Inflammatory macrophage (primary cell): ENCODE data around the gene BOK.

Experiments
- DNase-seq, 2 donors: peaks; one replicate each; pipeline ENCODE4 v3.0.0-alpha.2; 2020 to 2022

Gene BOK

DNA sequence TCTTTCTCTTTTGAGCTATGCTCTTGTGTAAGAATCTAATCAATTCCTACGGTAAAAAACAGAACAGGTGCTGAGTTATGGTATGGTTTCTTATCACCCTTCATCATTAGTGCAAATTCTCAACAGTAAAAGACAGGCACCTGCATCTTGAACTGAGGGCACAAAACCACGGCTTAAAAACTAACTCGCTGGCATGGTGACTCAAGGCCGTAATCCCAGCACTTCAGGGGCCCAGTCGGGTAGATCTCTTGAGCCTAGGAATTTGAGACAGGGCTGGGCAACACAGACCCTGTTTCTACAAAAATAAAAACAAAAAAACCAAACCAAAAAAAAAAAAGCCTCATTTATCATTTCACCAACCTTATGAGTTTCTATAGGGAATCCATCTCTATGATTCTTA, 45.1 kb downstream of the BOK start:
- DNase-seq: no peak

DNA sequence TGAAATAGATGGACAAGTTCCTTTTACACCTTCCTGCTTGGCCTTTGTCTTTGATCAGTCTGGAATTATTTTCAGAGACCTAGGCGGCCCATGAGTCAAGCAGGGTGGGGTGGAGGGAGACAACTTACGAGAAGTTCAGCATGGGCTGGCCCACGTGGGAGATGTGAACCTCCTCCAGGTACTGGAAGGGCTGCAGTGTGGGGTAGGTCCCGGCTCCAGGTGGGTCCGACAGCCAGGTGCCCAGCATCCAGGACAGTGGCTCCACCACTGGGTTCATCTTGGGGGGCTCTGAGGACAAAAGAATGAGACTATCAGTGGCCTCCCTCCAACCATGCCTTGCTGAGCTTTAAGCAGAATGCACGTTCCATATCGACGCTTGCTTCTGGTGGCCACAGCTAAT, 47.6 kb downstream of the BOK start:
- DNase-seq: no peak

- DNase-seq: no peak
Observed at GRCh38 chr2:241607162-241607885, 48.8 kb downstream of the BOK start.

DNA sequence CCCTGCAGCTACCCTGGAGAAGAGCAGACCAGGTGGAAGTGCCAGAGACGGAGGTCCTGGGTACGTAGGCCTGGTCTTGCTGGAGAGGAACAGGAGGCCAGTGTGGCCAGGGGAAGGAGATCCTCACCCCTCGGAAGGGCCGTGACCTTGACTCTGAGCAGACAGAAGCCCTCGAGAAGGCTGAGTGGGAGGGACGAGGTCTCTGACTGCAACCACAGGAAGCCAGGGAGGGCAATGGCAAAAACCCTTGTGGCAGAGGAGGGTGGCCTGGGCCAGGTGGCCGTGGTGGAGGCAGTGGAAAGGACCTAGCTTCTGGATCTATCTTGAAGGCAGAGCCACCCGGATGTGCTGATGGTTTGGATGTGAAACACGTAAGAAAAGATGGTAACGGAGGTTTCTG, 50.3 kb downstream of the BOK start:
- DNase-seq: peak in 1 of 2 donors; percentile 30

- peak; percentile 73 to 74 for DNase-seq
Observed at GRCh38 chr2:241609859-241610793, 51.6 kb downstream of the BOK start.

DNA sequence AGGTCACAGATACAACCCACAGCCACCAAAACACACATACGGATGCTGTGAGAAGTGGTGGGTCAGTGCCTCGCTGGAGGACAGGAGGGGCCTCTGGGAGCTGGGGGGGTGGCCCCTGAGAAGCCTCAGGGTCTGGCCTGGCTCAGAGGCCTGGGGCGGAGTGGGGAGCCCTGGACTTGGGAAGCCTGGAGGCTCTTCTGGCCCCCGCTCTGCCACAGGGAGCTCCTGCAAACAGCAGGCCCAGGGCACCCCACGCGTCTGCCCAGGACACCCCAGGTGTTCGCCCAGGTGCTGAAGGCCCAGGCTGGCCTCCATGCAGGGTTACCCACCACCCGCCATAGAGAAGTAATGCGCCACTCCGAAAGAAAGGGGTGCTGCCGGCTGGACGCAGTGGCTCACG, 52.5 kb downstream of the BOK start:
- no peak for DNase-seq

DNA sequence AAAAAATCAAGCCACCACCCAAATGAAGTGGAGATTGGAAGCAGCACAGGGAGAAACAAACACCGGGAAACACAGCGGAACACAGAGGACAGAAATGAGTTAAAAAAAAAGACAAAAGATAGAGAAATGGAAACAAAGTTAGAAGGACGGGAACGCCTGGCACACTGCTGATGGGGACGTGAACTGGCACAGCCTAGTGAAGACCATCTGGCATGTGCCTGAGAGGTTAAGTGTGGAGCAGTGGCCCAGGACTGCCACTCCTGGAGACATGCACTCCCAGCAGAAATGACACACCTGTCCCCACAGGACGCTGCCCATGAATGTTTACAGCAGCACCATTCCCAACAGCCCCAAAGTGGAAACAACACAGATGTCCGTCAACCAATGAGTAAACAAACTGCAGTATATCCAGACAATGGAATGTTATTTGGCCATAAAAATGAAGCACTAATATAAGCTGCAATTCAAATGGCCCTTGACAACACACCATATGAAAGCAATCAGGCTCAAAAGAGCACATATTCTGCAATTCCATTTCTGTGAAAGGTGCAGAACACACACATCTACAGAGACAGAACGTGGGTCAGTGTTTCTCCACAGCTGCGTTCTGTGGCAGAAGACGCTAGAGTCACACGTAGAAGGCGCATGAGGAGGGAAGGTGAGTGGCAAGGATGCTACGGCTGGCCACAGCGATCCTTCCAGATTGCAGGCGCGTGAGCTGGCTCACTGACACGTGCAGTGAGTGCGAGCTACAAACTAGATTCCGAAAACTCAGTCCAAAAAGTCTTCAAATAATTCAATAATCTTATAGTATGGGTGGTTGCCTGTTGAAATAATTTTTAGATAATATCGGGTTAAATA, 53.8 kb downstream of the BOK start:
- DNase-seq: no peak

DNA sequence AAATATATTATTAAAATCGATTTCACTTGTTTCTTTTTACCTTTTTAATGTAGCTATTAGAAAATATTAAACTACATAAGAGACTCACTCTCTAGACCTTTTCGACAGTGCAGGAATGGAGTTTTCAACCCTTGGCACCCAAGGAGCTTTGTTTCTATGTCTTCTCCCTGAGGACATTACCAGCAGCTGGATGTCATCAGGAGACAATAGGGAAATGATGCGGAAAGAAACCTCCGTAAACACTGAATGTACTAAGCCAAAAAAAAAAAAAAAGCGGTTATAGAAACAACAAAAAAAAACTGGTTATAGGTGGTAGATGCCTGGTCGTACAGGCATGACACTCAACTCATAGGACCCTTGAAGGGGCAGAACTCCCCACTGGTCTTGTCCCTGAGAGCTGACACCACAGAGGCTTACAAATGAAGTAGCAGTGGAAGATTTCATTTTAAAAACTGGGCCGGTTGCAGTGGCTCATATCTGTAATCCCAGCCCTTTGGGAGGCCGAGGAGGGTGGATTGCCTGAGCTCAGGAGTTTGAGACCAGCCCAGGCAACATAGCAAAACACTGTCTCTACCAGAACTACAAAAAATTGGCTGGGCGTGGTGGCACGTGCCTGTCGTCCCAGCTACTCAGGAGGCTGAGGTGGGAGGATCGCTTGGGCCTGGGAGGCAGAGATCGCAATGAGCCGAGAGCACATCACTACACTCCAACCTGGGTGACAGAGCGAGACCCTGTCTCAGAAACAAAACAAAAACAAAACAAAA, 54.7 kb downstream of the BOK start:
- no peak for DNase-seq

- no peak for DNase-seq
Observed at GRCh38 chr2:241615041-241615440, 56.5 kb downstream of the BOK start.

DNA sequence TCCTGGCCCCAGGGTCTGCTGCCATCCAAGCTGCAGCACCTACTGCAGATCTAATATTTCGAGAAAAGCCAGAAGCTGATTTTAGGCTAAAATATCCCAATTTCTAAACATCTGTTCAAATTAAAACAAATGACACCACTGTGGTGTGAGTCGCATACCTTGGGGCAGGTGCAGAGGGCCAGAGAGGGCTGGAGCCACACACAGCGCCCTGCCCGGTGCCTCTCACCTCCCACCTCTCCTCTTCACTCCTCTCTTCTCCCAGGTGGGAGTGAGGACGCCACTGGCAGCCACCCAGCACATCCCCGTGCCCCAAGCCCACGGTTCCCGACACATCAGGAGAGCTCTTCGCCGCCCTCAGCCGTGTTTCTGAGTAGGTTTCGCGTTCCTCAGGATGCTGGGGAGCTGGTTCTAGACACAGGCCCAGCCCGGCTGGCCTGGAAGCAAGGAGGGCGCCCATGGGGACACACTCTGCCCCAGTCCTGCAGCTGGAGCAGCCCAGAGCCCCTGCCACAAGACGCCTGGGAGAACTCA, 57.0 kb downstream of the BOK start:
- no peak for DNase-seq

- no peak for DNase-seq
Observed at GRCh38 chr2:241616168-241617125, 57.9 kb downstream of the BOK start.

DNA sequence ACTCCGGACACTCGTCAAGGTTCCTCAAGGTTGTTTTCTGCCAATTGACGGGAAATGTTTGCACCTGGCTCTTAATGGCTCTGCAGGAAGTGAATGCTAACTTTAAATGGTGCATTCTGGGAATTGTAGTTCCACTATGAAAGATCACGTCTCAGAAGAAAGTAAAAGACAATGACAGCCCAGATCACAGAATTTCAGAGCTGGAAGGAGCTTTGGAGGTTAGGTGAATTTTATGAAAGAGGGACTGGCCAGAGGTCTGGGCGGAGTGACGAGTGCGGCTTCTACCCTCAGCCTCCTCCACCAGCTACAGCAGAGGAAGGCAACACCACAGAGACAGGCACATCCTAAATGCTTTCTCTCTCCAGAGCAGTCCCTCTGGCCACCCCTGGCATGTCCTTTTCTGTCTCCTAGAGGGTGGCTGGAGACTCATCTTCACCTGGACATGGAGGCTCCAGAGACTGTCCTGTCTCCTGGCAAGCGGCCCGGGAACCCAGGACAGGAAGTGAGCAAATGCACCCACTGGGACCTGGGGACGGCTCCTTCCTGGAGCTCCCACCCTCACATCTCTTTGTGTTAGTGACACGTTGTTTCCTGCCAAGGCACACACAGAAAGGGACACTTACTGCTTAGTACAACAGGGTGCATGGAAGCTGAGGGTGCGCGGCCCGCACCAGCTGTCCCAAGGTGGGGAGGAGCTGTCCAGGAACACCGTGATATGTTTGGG, 59.0 kb downstream of the BOK start:
- no peak for DNase-seq

- DNase-seq: no peak
Observed at GRCh38 chr2:241618296-241618805, 59.8 kb downstream of the BOK start.

DNA sequence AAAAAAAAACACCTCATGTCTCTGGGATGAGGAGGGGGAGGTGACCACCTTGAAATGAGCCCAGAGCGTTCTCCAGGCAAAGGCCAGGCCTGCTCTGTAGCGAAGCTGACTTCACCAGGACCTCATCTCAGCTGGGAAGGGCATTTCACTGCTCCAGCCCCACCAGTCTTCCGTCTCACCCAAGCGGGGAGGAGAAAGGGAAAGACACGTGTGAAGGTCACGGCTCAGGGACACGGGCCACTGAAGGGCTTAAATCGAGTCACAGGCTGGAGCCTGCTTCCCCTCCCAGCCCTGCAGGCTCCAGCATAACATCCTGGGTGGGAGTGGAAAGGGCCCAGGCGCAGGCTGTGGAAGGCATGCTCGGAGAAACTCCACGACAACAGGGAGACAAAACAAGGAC, 60.3 kb downstream of the BOK start:
- no peak for DNase-seq

- no peak for DNase-seq
Observed at GRCh38 chr2:241619597-241620418, 61.3 kb downstream of the BOK start.

DNA sequence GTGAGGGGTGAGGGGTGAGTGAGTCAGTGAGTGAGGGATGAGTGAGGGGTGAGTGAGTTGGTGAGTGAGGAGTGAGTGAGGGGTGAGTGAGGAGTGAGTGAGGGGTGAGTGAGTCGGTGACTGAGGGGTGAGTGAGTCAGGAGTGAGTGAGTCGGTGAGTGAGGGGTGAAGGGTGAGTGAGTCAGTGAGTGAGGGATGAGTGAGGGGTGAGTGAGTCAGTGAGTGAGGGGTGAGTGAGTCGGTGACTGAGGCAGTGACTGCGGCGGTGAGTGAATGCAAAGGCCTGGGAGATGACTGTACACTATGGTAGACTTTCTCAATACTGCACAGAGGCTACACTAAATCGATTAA, 61.8 kb downstream of the BOK start:
- DNase-seq: peak in 1 of 2 donors; percentile 11
